ENCODE data around the gene GUCA1A.

DNA sequence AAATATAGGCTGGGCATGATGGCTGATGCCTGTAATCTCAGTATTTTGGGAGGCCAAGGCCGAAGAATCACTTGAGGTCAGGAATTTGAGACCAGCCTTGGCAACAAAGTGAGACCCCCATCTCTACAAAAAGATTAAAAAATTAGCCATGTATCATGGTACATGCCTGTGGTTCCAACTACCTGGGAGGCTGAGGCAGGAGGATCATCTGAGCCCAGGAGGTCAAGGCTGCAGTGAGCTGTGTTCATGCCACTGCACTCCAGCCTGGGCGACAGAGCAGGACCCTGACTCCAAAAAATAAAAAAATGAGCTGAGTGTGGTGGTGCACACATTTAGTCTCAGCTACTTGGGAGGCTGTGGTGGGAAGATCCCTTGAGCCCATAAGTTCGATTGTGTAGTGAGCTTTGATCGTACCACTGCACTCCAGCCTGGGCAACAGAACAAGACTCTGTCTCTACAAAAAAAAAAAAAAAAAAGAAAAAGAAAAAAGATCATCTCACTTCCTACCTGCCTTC lies 31.7 kb downstream of the GUCA1A start:
- TF ChIP-seq CTCF (IDR thresholded peaks at IDR 0.05; ENCODE audit: insufficient read depth, low read length, poor library complexity, severe bottlenecking) = no peak
- no peak for TF ChIP-seq EZH2phosphoT487 (conservative IDR thresholded peaks at IDR 0.05; ENCODE audit: low read length)

All from SU-DHL-6 (cell line).